Measurements from ENCODE around the gene PRKCD.

The PRKCD gene

GRCh38 chr3:53188136-53188685 is 27.2 kb downstream of the PRKCD start:
- in situ Hi-C loops (cut with MboI; ENCODE audit: low sequenced_read_pairs) = loop anchor here (10.0 kb wide), 1 partner anchor 53 kb away; the partner anchor contains the start of gene RFT1

GRCh38 chr3:53188720-53189119 is 27.7 kb downstream of the PRKCD start:
- in situ Hi-C loops (cut with MboI; ENCODE audit: low sequenced_read_pairs) = loop anchor here (10.0 kb wide), 1 partner anchor 54 kb away; the partner anchor contains the start of gene RFT1

- in situ Hi-C loops (cut with MboI; ENCODE audit: low sequenced_read_pairs) = loop anchor here (10.0 kb wide), 1 partner anchor 54 kb away; the partner anchor contains the start of gene RFT1
These were observed 28.3 kb downstream of the PRKCD start for GRCh38 chr3:53189276-53189675.

DNA sequence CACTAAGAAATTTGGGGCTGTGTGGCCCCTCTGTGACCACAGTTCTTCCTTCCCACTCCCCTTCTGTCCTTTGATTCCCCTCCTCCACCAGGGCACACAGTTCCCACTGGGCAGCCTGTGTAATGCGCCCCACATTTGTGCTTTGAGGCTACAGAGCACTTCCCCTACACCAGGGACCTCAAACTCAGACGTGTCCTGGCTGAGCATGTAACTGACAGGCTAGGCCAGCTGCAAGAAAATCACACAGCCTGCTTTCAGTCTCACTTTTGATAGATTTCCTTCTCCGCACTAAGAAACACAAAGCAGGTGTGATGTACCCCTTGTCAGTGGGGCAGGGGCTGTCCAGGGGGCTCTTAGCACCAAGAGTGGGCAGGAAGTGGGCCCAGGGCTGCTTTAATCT is 29.6 kb downstream of the PRKCD start:
- in situ Hi-C loops (cut with MboI; ENCODE audit: low sequenced_read_pairs) = no loop called here

GRCh38 chr3:53191836-53192480 is 30.9 kb downstream of the PRKCD start:
- in situ Hi-C loops (cut with MboI; ENCODE audit: low sequenced_read_pairs) = no loop called here

- in situ Hi-C loops (cut with MboI; ENCODE audit: low sequenced_read_pairs) = no loop called here
These were observed 31.6 kb downstream of the PRKCD start for GRCh38 chr3:53192608-53193007.

- in situ Hi-C loops (cut with MboI; ENCODE audit: low sequenced_read_pairs) = no loop called here
These were observed 32.6 kb downstream of the PRKCD start for GRCh38 chr3:53193466-53194209.

DNA sequence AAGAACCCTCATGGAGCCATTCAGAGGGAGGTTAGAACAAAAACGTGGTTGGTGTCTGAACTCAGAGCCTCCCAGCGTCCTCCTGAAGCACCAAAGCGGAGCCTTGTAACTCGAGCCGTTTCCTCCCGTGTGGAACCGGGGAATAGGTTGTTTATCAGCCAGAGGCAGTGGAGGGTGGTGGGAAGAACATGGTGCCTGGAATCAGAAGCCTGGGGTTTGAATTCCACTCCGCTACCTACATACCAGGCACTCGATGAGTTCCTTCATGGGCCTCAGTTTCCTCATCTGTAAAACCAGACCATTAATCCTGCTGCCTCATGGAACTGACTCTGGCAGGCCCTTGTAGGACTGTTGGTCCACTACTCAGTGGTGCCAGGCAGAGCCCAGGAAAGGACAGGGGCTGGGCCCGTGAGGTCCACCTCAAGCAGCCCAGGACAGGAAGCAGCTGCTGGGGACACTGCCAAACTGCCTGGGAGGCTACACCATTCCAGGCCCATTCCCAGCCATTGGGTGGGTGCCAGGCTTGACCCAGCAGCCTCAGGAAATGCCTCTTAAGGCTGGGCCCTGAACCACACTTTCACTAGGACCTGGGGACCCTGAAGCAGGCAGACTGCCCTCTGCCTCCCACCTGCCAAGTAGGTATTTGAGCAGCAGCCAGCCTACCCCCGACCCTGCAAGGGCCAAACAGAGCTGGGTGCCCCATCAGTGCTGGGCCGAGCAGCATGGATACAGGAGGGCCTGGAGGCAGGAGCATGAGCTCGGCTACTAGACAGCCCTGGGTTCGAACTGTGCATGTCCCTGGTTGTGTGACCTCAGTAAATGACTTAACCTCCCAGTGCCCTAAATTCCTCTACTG is 33.4 kb downstream of the PRKCD start:
- in situ Hi-C loops (cut with MboI; ENCODE audit: low sequenced_read_pairs) = no loop called here

GRCh38 chr3:53195066-53195450 is 34.0 kb downstream of the PRKCD start:
- in situ Hi-C loops (cut with MboI; ENCODE audit: low sequenced_read_pairs) = no loop called here

- in situ Hi-C loops (cut with MboI; ENCODE audit: low sequenced_read_pairs) = no loop called here
These were observed 34.9 kb downstream of the PRKCD start for GRCh38 chr3:53195602-53196574.

- in situ Hi-C loops (cut with MboI; ENCODE audit: low sequenced_read_pairs) = no loop called here
These were observed 35.8 kb downstream of the PRKCD start for GRCh38 chr3:53196575-53197407.

GRCh38 chr3:53198256-53198977 is 37.4 kb downstream of the PRKCD start:
- in situ Hi-C loops (cut with MboI; ENCODE audit: low sequenced_read_pairs) = no loop called here

DNA sequence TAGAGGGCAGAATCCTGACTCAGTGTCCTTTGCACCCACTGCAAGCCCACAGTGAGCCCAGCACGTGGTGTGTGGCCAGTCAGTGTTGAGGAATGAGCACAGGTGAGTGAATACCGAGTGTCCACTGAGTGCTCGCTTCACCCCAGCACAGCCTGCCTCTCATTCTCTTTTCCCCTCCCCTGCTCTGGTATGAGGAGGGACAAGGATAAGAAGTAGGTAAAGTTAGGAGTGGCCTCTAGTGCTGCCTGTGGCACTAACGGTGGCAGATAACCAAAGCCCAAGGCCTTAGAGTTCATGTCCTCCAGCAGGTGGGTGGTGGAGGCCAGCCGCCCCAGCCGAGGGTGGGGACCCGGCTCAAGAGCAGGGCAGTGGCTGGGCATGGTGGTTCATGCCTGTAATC is 38.0 kb downstream of the PRKCD start:
- in situ Hi-C loops (cut with MboI; ENCODE audit: low sequenced_read_pairs) = no loop called here

- in situ Hi-C loops (cut with MboI; ENCODE audit: low sequenced_read_pairs) = no loop called here
These were observed 38.8 kb downstream of the PRKCD start for GRCh38 chr3:53199834-53200233.

- in situ Hi-C loops (cut with MboI; ENCODE audit: low sequenced_read_pairs) = no loop called here
These were observed 39.8 kb downstream of the PRKCD start for GRCh38 chr3:53200501-53201498.

- in situ Hi-C loops (cut with MboI; ENCODE audit: low sequenced_read_pairs) = no loop called here
These were observed 41.5 kb downstream of the PRKCD start for GRCh38 chr3:53202331-53203015.
